HG02852 (cell line): ENCODE measurements around the gene KIF26B.

ENCODE experiments used
- ATAC-seq: cut with Tn5 transposase; IDR thresholded peaks from one replicate; pipeline ENCODE4 v1.9.1; 2021; ENCODE audit warnings: mild to moderate bottlenecking, moderate library complexity; ENCODE audit not compliant: unreplicated experiment

KIF26B gene

GRCh38 chr1:245484176-245484575, 329.4 kb downstream of the KIF26B start:
- ATAC-seq = no peak

- no peak for ATAC-seq
These were observed 331.2 kb downstream of the KIF26B start for GRCh38 chr1:245485996-245486395.

- no peak for ATAC-seq
These were observed 332.1 kb downstream of the KIF26B start for GRCh38 chr1:245486775-245487470.

- ATAC-seq = no peak
These were observed 333.8 kb downstream of the KIF26B start for GRCh38 chr1:245488346-245489129.

GRCh38 chr1:245489838-245490237, 335.1 kb downstream of the KIF26B start:
- ATAC-seq = no peak

- no peak for ATAC-seq
These were observed 338.2 kb downstream of the KIF26B start for GRCh38 chr1:245493029-245493428.

GRCh38 chr1:245495681-245496080, 340.9 kb downstream of the KIF26B start:
- no peak for ATAC-seq

- ATAC-seq = no peak
These were observed 345.8 kb downstream of the KIF26B start for GRCh38 chr1:245500546-245500945.

GRCh38 chr1:245501633-245502032, 346.8 kb downstream of the KIF26B start:
- no peak for ATAC-seq

- ATAC-seq = no peak
These were observed 348.8 kb downstream of the KIF26B start for GRCh38 chr1:245503548-245503947.

GRCh38 chr1:245510144-245510543, 355.4 kb downstream of the KIF26B start:
- no peak for ATAC-seq

GRCh38 chr1:245512181-245512888, 357.6 kb downstream of the KIF26B start:
- no peak for ATAC-seq

GRCh38 chr1:245512980-245513578, 358.3 kb downstream of the KIF26B start:
- ATAC-seq = no peak

- no peak for ATAC-seq
These were observed 361.5 kb downstream of the KIF26B start for GRCh38 chr1:245516284-245516759.

GRCh38 chr1:245520611-245521010, 365.8 kb downstream of the KIF26B start:
- no peak for ATAC-seq

GRCh38 chr1:245526141-245526540, 371.4 kb downstream of the KIF26B start:
- no peak for ATAC-seq

GRCh38 chr1:245528258-245528635, 373.5 kb downstream of the KIF26B start:
- no peak for ATAC-seq

GRCh38 chr1:245530937-245531336, 376.2 kb downstream of the KIF26B start:
- no peak for ATAC-seq

- no peak for ATAC-seq
These were observed 383.2 kb downstream of the KIF26B start for GRCh38 chr1:245537992-245538391.

- ATAC-seq = no peak
These were observed 383.9 kb downstream of the KIF26B start for GRCh38 chr1:245538671-245539070.

- ATAC-seq = no peak
These were observed 386.6 kb downstream of the KIF26B start for GRCh38 chr1:245541369-245541768.
